Gastroesophageal sphincter (tissue), 4 donors: ENCODE measurements around the gene MTA3. TPM values are rescaled to one million over a fixed set of nuclear protein-coding genes. Genes with fewer than 3 reads are reported as not detected.
A peak's percentile ranks its signal among the peaks of the same experiment; 100 is the strongest.

ENCODE experiments used
- ATAC-seq: fragments of 150-250 bp; one replicate; pipeline ENCODE4 v1.9.1; 2016; ENCODE audit warnings: mild to moderate bottlenecking, moderate library complexity
- H3K27ac ChIP-seq, 4 donors: fragments of 200-600 bp; sonication (generic) in 3 of 4; 1 replicate in 3 of 4; 2 replicates in 1 of 4; pipeline ENCODE4 v1.5.1; 2016 to 2019
- H3K27me3 ChIP-seq: fragments of 200-600 bp; sonication (generic); one replicate; pipeline ENCODE4 v1.5.1; 2019
- H3K36me3 ChIP-seq, 2 donors: fragments of 200-600 bp; sonication (generic); one replicate each; pipeline ENCODE4 v1.5.1; 2019; ENCODE audit warnings: control low read depth in 1 of 2
- H3K4me1 ChIP-seq, 3 donors: fragments of 200-600 bp; sonication (generic); 1 replicate in 2 of 3; 2 replicates in 1 of 3; pipeline ENCODE4 v1.5.1; 2016 to 2019; ENCODE audit warnings: control low read depth in 2 of 3
- H3K4me3 ChIP-seq, 2 donors: fragments of 200-600 bp; sonication (generic); one replicate each; pipeline ENCODE4 v1.5.1; 2019; ENCODE audit warnings: mild to moderate bottlenecking in 1 of 2, moderate library complexity in 1 of 2
- H3K9me3 ChIP-seq, 3 donors: fragments of 200-600 bp; sonication (generic); one replicate each; pipeline ENCODE4 v1.5.1; 2017 to 2019; ENCODE audit warnings: control low read depth in 2 of 3
- CTCF ChIP-seq, 4 experiments: fragments of 200-600 bp in 2 of 4; fragments of 450-650 bp in 2 of 4; sonication (generic) in 1 of 4; IDR thresholded peaks; one replicate each; pipeline ENCODE4 v1.5.1; 2017 to 2019; ENCODE audit warnings: antibody characterized with exemption in 4 of 4, mild to moderate bottlenecking in 2 of 4, moderate library complexity in 2 of 4
- EP300 ChIP-seq: sonication (generic); formaldehyde crosslinking; IDR thresholded peaks from one replicate; pipeline ENCODE4 v1.6.1; 2017; ENCODE audit warnings: antibody characterized with exemption, mild to moderate bottlenecking
- POLR2A ChIP-seq, 2 donors: fragments of 450-650 bp; IDR thresholded peaks; one replicate each; pipeline ENCODE4 v1.6.1; 2017; ENCODE audit warnings: antibody characterized with exemption in 2 of 2, mild to moderate bottlenecking in 2 of 2, moderate library complexity in 1 of 2
- POLR2AphosphoS5 ChIP-seq: sonication (generic); formaldehyde crosslinking; IDR thresholded peaks from one replicate; pipeline ENCODE4 v1.6.1; 2017; ENCODE audit warnings: antibody characterized with exemption
- WGBS, 2 donors: methylation state at CpG; one replicate each; pipeline ENCODE4 v1.1.5; 2018; ENCODE audit warnings: low coverage in 1 of 2; 5-methylcytosine and 5-hydroxymethylcytosine counted together
- total RNA-seq, 4 donors: library from RNA; depleted of rRNA; stranded (reverse); fragments of >200 nt; gene quantifications; one replicate each; pipeline ENCODE4 v1.1.0, GENCODE V29; 2016

The MTA3 gene
- total RNA-seq, 4 donors from 2014 or later = 22.7 to 56.2 (median 29.3) TPM

DNA sequence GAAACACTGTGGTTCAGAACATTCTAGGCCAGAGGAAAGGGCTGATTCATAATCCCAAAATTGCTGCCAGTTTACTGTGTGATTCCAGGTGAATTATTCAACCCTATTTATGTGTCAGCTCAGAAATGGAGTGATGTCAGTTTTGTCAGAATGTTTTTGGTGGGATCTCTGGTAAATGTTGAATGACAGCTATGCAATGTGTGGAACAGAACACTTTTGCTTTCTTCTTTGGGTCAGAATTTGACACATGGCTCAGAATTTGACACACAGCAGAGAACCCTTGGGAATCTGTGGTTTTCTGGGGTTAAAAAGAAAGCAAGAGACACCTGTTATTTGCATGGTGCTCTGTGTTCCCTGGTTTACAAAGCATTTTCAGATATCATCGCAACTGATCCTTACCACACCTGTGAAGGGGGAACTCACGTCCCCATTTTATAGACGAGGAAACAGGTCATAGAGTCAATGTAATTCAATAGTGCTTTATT is 1.6 kb upstream of the MTA3 start:
- peak overlapping the region in 3 of 4 donors; percentile 82 to 97 (median 94) for H3K27ac ChIP-seq
- no peak for ATAC-seq
- TF ChIP-seq POLR2AphosphoS5 = no peak
- no peak for TF ChIP-seq CTCF (IDR thresholded peaks at IDR 0.05)
- TF ChIP-seq EP300 = no peak
- TF ChIP-seq POLR2A (IDR thresholded peaks at IDR 0.05) = no peak
- no peaks in the 10 kb centered on the region for H3K9me3 ChIP-seq
- 67 to 76% methylated on average over 3 of the region's 3 CpGs for WGBS, 2 donors
- peaks cover 0 to 33% (median 9%) of the 10 kb centered on the region in 3 donors for H3K4me1 ChIP-seq
- H3K4me3 ChIP-seq = no peak overlapping the region
- H3K27me3 ChIP-seq = no peaks in the 10 kb centered on the region
- peaks cover 0 to 5% of the 10 kb centered on the region in 2 donors for H3K36me3 ChIP-seq

GRCh38 chr2:42567364-42567763 is 1.1 kb upstream of the MTA3 start:
- 25 to 30% methylated on average over 4 to 7 of the region's 7 CpGs for WGBS, 2 donors
- Histone ChIP-seq H3K27ac (peak overlapping the region; percentile 75 to 97 (median 88)), H3K4me3 (no peak overlapping the region), H3K4me1 (peaks cover 0 to 33% (median 9%) of the 10 kb centered on the region in 3 donors), H3K36me3 (peaks cover 0 to 9% of the 10 kb centered on the region in 2 donors), H3K9me3 (no peaks in the 10 kb centered on the region), H3K27me3 (no peaks in the 10 kb centered on the region)
- ATAC-seq = no peak
- TF ChIP-seq POLR2A (IDR thresholded peaks at IDR 0.05) = no peak
- no peak for TF ChIP-seq POLR2AphosphoS5
- no peak for TF ChIP-seq CTCF (IDR thresholded peaks at IDR 0.05)
- no peak for TF ChIP-seq EP300

DNA sequence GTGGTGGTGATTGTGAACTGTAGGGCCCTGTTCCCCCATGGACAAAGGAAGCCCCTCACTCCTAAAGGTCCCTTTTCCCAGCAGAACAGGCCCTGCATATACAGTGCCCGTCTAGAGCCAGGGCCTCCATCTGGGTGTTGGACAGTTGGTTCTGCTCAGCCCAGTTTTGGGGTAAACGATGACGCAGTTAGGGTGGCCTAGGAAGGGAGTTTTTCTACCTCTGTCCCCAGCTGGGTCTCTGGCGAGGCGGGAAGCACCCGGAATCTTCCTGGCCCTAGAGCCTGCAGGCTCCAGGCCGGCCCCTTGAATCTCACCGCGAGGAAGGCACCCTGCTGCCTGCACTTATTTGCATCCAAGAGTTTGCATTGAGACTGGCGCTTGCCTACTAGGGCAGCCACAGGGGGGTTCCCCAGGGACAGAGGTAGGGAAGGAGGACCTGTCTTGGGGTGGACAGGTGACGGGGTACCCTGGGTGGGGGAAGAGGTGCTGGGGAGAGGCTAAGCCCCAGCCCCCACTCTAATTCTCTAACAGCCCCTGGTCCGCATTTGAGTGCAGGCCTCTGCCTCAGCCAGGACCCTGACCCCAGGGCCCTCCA is 529 bp upstream of the MTA3 start:
- Histone ChIP-seq H3K9me3 (no peaks in the 10 kb centered on the region), H3K4me3 (peak overlapping the region; percentile 75 to 88), H3K4me1 (peaks cover 0 to 33% (median 9%) of the 10 kb centered on the region in 3 donors), H3K27ac (peak overlapping the region; percentile 75 to 97 (median 88)), H3K27me3 (no peaks in the 10 kb centered on the region), H3K36me3 (peaks cover 0 to 13% of the 10 kb centered on the region in 2 donors)
- WGBS, 2 donors = 20% methylated on average over 1 of the region's 12 CpGs; no CpG with 5 or more reads in 1 of the 2 donors
- peak; percentile 31 for ATAC-seq
- TF ChIP-seq POLR2A (IDR thresholded peaks at IDR 0.05) (no peak), EP300 (no peak), POLR2AphosphoS5 (no peak), CTCF (IDR thresholded peaks at IDR 0.05) (no peak)

DNA sequence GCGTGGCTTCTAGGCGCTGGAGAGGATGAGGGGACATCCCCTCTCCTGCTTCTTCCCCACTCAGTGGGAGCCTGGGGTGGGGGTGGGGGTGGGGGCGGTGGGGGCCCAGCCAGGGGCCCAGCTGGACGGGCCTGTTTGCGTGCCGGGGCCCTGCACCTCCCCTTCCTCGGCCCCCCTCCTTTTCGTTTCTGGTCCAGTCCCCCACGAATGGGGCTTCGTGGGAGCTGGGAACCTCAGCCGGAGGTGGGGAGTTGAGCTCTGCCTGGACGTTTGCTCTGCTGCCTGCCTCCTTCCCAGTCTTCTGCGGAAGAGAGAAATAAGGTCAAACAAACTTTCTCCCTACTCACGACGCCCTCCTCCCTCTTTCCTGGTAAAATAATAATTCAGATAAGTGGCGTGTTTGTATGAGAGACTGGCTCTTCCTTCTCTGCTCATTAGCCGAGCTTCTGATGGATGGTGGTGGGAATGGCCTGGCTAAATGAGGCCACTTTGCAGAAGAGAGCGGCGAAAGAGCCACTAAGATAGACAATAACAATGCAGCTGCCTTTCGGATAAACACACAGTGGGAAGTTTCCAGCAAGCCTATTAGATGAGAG is 782 bp downstream of the MTA3 start:
- ATAC-seq = peak; percentile 22
- Histone ChIP-seq H3K27ac (peak overlapping the region; percentile 75 to 97 (median 88)), H3K4me1 (peaks cover 0 to 34% (median 9%) of the 10 kb centered on the region in 3 donors), H3K36me3 (peaks cover 0 to 26% of the 10 kb centered on the region in 2 donors), H3K9me3 (no peaks in the 10 kb centered on the region), H3K27me3 (no peaks in the 10 kb centered on the region), H3K4me3 (peak overlapping the region; percentile 75 to 88)
- WGBS, 2 donors = 0 to 3% methylated on average over 6 to 14 of the region's 20 CpGs
- TF ChIP-seq EP300 (no peak), POLR2AphosphoS5 (no peak)

- Histone ChIP-seq H3K4me3 (peak overlapping the region; percentile 75 to 88), H3K27ac (peak overlapping the region in 2 of 4 donors; percentile 82 to 97), H3K4me1 (peaks cover 0 to 40% (median 9%) of the 10 kb centered on the region in 3 donors), H3K36me3 (peaks cover 0 to 32% of the 10 kb centered on the region in 2 donors), H3K27me3 (no peaks in the 10 kb centered on the region), H3K9me3 (no peaks in the 10 kb centered on the region)
- 47 to 56% methylated on average over 3 to 4 of the region's 4 CpGs for WGBS, 2 donors
- TF ChIP-seq POLR2AphosphoS5 = no peak
- TF ChIP-seq POLR2A (IDR thresholded peaks at IDR 0.05) = no peak
- no peak for TF ChIP-seq EP300
- no peak for TF ChIP-seq CTCF (IDR thresholded peaks at IDR 0.05)
- no peak for ATAC-seq
These were observed 1.5 kb downstream of the MTA3 start for GRCh38 chr2:42569883-42570282.
